Lung (tissue), 12 donors: ENCODE results near the gene KNCN. TPM values are rescaled to one million over a fixed set of nuclear protein-coding genes. Genes with fewer than 3 reads are reported as not detected.
A peak's percentile ranks its signal among the peaks of the same experiment; 100 is the strongest.

Experiments used
- ATAC-seq: fragments of 200-7000 bp; cut with Tn5 transposase; one replicate; pipeline ENCODE4 v1.9.1; 2020; ENCODE audit warnings: moderate number of reproducible peaks; ENCODE audit not compliant: insufficient read depth, low FRiP score
- DNase-seq, 3 donors: peaks; one replicate each; pipeline ENCODE4 v3.0.0-alpha.2; 2013 to 2017
- H3K27ac ChIP-seq, 2 donors: one replicate each; pipeline ENCODE4 v1.5.1; 2013; ENCODE audit warnings: mild to moderate bottlenecking in 2 of 2, moderate library complexity in 2 of 2, control low read depth in 1 of 2, inconsistent platforms in 1 of 2, low read depth in 1 of 2, low read length in 1 of 2
- H3K27me3 ChIP-seq, 3 donors: one replicate each; pipeline ENCODE4 v1.5.1; 2013; ENCODE audit warnings: low read length in 2 of 3; ENCODE audit not compliant: control insufficient read depth in 3 of 3, insufficient read depth in 3 of 3
- H3K36me3 ChIP-seq, 4 donors: one replicate each; pipeline ENCODE4 v1.5.1; 2013; ENCODE audit warnings: low read length in 4 of 4, mild to moderate bottlenecking in 1 of 4, moderate library complexity in 1 of 4; ENCODE audit not compliant: control insufficient read depth in 4 of 4, insufficient read depth in 4 of 4
- H3K4me1 ChIP-seq, 5 donors: one replicate each; pipeline ENCODE4 v1.5.1; 2013; ENCODE audit warnings: low read length in 5 of 5, mild to moderate bottlenecking in 2 of 5, moderate library complexity in 1 of 5; ENCODE audit not compliant: control insufficient read depth in 5 of 5, insufficient read depth in 5 of 5
- H3K4me3 ChIP-seq: one replicate; pipeline ENCODE4 v1.5.1; 2013; ENCODE audit warnings: mild to moderate bottlenecking, control low read depth, moderate library complexity
- H3K9ac ChIP-seq, 2 donors: one replicate each; pipeline ENCODE4 v1.5.1; 2013; ENCODE audit warnings: low read length in 2 of 2, control low read depth in 1 of 2; ENCODE audit not compliant: insufficient read depth in 1 of 2
- H3K9me3 ChIP-seq, 4 donors: one replicate each; pipeline ENCODE4 v1.5.1; 2013; ENCODE audit warnings: low read length in 3 of 4, mild to moderate bottlenecking in 1 of 4, moderate library complexity in 1 of 4; ENCODE audit not compliant: control insufficient read depth in 4 of 4, insufficient read depth in 3 of 4
- CTCF ChIP-seq: IDR thresholded peaks from 2 replicates; pipeline ENCODE4 v1.5.1; 2012; ENCODE audit warnings: mild to moderate bottlenecking; ENCODE audit errors: control extremely low read depth, extremely low read depth
- WGBS, 2 donors: extraction: QIAGEN DNeasy Blood & Tissue Kit; methylation state at CpG; one replicate each; pipeline ENCODE4 v1.1.7; 2013; 5-methylcytosine and 5-hydroxymethylcytosine counted together
- polyA plus RNA-seq, 2 donors: library from polyadenylated mRNA; stranded (reverse); fragments of 200-250 nt; gene quantifications; one replicate each; pipeline ENCODE4 v1.2.1, GENCODE V29; 2013
- total RNA-seq, 2 donors: library from RNA; depleted of rRNA in 1 of 2; stranded (reverse); fragments of >200 nt in 1 of 2; gene quantifications; one replicate each; pipeline ENCODE4 v1.2.1, GENCODE V29; 2014 to 2021
- donor health status: control.
- donor health status: control.
- donor health status: Bipolar disorder and iron deficiency.
- donor health status: healthy.
- donor health status: DM: yes; HTN: yes; CAD: no.

The KNCN gene
- total and polyA plus RNA-seq, 4 donors: 0.01 to 0.09 TPM; not detected in 2

GRCh38 chr1:46582972-46583371 is 31.5 kb upstream of the KNCN start:
- Histone ChIP-seq H3K27me3 (no peaks in the 10 kb centered on the region), H3K4me1 (peaks cover 0 to 2% (median 0%) of the 10 kb centered on the region in 5 donors), H3K27ac (no peak overlapping the region), H3K9me3 (no peaks in the 10 kb centered on the region), H3K36me3 (peaks cover 8 to 35% (median 13%) of the 10 kb centered on the region in 4 donors), H3K4me3 (no peak overlapping the region), H3K9ac (no peak overlapping the region)
- TF ChIP-seq CTCF: no peak
- WGBS, 2 donors: 37 to 71% methylated on average over 7 of the region's 7 CpGs
- ATAC-seq (no peak), DNase-seq (no peak)

- peak; percentile 32 for ATAC-seq
- no peaks in the 10 kb centered on the region for H3K27me3 ChIP-seq
- no peak overlapping the region for H3K4me3 ChIP-seq
- H3K9ac ChIP-seq: no peak overlapping the region
- H3K36me3 ChIP-seq: peaks cover 8 to 32% (median 13%) of the 10 kb centered on the region in 4 donors
- no peaks in the 10 kb centered on the region for H3K9me3 ChIP-seq
- H3K27ac ChIP-seq: no peak overlapping the region
- no peak for DNase-seq
- TF ChIP-seq CTCF: no peak
- H3K4me1 ChIP-seq: peaks cover 0 to 2% (median 0%) of the 10 kb centered on the region in 5 donors
- WGBS, 2 donors: 56 to 69% methylated on average over 4 of the region's 4 CpGs
Observed at GRCh38 chr1:46581681-46582455, 30.4 kb upstream of the KNCN start.

- H3K9me3 ChIP-seq: no peaks in the 10 kb centered on the region
- no peak overlapping the region for H3K4me3 ChIP-seq
- H3K36me3 ChIP-seq: peaks cover 4 to 35% (median 11%) of the 10 kb centered on the region in 4 donors
- H3K4me1 ChIP-seq: peaks cover 0 to under 1% (median 0%) of the 10 kb centered on the region in 5 donors
- ATAC-seq (no peak), DNase-seq (no peak)
- TF ChIP-seq CTCF: no peak
- no peak overlapping the region for H3K27ac ChIP-seq
- H3K27me3 ChIP-seq: no peaks in the 10 kb centered on the region
- 54 to 80% methylated on average over 6 of the region's 6 CpGs for WGBS, 2 donors
- H3K9ac ChIP-seq: no peak overlapping the region
Observed at GRCh38 chr1:46580140-46580903, 28.9 kb upstream of the KNCN start.
